GM19438 (cell line): ENCODE results near the gene ARPC2.

ENCODE experiments used
- ATAC-seq: cut with Tn5 transposase; IDR thresholded peaks from one replicate; pipeline ENCODE4 v1.9.1; 2021; ENCODE audit warnings: low read depth; ENCODE audit not compliant: unreplicated experiment

The ARPC2 gene

DNA sequence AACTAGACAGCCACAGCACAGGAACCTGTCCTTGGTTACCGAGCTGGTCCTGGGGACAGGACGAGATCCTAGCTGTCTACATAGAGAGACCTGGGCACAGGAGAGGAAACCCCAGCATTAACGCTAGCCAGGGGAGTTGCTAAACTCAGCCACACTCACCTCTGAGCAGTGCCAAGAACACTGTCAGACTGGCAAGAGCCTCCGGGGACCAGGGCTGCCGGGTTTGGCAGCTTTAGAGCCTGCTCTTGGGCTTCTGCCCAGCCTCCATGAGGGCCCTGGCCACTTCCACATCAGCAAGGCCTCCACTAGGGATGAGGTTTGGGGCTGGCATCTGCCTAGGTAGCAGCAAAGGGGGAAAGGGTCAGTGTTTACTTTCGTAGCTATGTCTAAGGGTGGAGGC, 68.6 kb downstream of the ARPC2 start:
- no peak for ATAC-seq

DNA sequence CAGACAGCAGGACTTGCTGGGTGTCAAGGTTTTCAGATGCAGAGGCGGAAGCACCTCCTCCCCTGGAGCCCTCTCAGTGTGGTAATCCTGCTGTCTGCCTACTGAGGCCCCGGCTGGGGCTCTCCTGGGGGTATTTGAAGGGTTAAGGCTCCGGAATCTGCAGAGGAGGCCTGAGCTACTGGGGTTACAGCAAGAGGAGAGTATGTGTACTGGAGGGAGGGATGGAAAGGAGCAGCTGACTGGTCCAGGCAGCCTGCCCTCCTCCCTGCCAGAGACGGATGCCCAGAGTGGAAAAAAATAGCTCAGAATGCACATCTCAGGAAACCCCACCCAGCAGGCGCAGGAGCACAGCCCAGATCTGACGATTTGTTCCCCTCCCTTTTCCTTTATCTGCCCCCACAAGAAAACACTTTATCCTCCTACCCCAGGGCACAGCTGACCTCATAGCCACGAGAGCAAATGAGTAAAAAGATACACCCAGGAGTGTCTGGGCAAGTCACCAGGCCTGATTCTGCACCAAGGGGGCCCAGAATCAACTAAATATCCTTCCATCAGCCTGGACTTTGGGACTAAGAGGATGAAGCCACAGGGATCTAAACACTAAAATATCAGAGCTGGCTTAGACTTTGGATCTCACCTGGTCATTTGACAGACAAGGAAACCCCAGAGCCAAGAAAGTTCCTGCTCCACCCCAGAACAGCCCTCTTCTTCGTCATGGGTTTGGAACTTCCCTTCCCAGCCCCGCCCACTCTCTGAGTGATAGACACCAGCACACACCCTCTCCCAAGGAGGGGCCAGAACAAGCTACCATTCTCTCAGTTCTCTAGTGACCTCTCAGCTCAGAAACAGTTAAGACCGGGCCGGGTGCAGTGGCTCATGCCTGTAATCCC, 69.8 kb downstream of the ARPC2 start:
- ATAC-seq, result peak; percentile 52

DNA sequence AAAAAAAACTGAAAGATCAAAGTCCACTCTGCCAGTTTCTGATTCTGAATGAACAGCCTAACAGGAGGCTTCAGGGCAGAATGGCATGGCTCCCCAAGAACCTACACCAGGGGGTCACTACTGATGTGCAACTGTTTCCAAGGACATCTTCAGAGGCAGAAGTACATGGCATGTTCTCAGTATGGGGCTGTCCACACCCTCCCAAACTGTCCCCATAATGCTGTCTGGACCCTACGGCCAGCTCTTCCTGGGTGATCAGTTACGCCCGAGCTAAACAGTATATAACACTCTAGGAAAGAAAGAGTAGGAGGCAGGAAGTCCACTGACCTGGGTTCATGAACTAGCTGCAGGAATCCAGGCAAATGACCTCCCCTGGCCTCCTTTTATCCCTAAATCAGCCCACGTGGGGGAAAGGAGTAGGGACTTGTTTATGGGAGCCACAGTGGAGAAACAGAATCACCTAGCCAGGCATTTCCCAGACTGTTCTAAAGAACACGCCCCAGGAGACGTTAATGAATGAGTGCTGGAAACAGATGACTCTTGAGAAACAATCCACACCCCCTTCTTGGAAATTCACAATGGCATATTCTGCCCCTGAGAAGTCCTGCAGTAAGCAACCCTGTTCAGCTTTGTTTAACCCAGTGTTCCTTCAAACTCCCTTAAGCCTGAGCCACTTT, 72.8 kb downstream of the ARPC2 start:
- ATAC-seq, result no peak

DNA sequence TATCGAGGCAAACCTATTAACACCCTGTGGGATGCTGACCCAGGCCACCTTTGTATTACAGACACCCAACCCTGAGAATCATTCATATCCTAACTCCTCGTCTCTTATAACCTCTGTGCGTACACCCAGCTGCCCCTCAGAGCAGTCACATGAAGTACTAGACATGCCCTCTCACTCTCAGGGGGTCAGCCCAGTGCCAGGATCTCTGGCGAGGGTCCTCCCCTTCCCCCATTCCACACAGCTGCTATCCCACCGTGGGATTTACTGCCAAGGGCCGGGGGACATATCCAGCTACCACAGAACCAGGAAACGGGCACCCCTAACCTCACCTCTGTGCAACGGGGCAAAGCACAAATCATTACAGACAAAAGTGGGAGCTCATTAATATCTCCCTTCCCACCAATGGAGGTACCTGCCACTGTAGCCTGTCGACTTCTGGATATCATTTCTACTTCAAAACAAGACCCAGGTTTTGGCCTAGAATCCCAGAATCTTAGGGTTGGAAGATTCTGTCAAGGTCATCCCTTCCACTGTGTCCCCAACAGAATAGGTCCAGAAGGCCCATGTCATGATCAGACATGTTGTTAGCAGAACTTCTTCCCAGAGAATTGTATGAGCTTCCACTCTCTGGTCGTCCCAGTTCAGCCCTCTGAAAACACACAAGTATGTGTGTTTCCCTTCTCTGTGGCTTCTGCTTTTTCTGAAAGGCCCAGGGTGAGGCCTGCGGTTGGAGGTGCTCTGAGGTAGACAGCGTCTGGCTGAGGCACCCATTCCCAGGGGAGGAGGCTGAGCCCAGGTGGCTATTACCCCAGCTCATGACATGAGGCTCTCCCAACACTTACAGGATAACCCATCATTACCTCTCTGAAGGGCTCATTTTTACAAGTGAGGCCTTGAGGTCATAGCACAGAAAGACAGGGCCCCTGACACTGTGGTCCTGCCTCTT, 73.6 kb downstream of the ARPC2 start:
- peak; percentile 55 for ATAC-seq

DNA sequence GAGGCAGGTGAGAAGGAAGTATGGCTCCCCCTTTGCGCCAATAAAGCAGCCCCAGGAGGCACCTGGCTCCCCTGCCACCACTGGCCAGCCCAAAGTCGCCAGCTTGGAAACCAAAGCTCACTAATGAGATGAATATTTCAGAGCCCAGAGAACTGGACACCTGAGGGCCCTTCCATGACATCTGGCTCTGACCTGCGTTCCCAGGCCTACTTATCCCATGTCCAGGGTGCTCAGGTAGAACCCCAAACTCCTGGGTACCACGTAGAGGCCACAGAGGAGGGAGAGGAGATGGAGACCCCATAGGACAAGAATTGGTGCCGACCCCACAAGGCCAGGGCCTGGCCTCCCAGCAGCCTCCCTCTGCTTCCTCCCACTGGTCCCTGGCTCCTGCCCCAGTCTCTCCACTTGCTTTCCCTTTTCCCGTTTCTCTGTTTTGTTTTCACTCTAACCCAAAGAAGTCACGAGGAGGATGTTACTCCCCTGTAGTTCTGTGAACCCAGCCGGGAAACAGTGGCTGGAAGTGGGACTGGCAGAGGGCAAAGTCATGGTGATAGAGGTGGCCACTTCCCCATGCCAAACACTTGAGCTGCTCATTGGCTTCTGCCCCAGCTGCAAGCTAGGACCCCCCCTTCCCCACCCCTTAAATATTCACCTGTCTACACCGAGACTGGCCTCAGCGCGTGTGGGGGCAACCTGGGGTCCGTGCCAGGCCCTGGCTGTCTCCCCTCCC, 74.5 kb downstream of the ARPC2 start:
- ATAC-seq, result no peak

DNA sequence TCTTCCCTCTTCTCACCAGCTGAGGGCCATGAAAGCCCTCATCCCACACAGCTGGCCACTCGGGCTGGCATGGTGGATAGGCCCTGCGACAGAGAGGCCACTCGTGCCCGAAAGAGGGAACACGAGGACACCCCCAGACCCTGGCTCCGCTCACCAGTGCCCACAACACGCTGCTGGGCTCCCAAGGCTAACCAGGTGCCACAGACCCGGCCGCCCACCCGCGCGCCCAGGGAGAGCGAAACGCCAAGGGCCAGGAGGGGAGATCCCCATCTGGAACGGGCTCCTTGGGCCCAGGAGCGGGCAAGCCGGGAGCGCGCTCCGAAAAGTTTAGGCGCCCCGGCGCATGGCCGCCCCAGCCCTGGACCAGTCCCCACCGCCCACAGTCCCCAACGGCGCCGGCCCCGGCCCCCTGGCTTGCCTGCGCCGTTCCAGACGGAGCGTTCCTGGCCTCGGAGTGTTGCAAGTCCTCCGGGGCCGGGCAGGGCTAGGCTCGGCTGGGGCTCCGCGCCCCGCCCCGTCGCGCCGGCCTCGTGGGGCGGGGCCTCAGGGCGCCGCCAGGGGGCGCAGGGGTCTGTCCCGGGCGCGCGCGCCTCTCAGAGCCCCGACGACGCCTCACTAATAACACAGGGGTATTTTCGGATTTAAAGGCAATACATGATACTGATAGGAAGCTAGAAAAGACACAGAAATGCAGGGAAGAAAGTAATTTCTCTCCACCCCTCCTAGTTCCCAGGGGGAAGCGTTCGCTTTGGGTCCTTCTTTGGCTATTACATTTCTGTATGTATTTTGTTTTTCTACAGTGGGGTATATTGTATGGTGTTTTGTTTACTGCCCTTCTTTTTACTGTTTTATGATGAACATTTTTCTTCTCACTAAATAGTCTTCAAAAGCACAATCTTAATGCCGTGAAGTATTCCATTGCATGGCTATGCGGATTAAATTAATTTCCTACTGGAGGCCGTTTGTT, 75.3 kb downstream of the ARPC2 start, which contains the start of gene TMBIM1:
TSS of gene TMBIM1 (minus strand) at position 456 of the 967 bp plus-strand sequence. CDS start 10,362 bp downstream, outside the sequence.
- peak; percentile 47 for ATAC-seq

DNA sequence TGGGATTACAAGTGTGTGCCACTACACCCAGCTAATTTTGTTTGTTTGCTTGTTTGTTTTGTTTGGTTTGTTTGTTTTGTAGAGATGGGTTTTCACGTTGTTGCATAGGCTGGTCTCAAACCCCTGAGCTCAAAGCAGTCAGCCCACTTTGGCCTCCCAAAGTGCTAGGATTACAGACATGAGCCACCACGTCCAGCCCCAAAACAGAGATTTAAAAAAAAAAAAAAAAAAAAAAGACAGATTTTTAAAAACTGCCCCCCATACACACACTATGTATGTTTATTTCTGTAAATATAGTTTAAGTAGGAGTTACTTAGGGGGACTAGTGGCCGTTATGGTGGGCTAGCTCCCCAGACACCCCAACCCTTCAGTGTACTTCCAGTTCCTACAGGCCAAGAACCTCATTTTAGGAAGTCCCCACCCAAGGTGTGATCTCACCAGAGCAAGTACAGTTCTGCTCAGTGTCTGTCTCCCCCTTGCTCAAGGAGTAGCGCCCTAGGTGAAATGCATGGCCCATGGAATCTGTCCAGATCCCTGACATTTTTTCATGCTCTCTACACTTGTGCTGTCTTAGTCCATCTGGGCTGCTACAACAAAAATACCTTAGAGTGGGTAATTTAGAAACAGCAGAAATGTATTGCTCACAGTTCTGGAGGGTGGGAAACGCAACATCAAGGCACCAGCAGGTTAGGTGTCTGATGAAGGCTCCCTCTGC, 76.9 kb downstream of the ARPC2 start:
- no peak for ATAC-seq

DNA sequence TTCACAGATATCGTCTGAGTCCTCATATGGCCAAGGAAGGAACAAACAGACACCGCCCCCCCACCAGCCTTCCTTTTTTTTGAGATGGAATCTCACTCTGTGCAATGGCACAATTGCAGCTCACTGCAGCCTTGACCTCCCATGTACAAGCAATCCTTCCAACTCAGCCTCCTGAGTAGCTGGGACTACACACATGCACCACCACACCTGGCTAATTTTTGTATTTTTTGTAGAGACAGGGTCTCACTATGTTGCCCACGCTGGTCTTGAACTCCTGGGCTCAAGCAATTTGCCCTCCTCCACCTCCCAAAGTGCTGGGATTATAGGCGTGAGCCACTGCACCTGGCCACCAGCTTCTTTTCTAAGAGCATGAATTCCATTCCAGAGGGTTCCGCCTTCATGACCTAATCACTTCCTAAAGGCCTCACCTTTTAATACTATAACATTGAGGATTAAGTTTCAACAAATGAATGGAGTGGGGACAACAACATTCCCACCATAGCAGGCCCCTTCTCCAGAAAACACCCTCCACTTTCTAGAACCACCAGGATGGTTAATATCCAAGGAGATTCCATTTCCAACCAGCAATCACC, 77.5 kb downstream of the ARPC2 start:
- ATAC-seq, result no peak

DNA sequence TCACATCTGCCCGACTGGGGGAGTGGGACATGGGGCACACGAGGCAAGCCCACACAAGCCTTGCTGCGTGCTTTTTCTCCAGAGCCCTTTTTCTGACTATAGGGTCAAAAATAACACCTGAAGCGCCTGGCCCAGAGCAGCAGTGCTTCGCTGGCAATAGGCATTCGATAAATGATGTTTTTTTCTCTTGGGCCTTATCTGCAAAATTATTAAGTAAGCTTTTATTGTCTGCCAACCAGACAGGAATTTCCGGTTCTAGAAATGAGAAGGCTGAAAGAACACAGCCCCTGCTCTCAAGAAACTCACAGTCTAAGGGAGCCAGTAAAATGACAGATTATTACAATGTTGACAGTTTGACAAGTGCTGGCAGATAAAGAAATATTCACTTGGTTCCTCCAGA, 78.0 kb downstream of the ARPC2 start:
- ATAC-seq, result no peak

DNA sequence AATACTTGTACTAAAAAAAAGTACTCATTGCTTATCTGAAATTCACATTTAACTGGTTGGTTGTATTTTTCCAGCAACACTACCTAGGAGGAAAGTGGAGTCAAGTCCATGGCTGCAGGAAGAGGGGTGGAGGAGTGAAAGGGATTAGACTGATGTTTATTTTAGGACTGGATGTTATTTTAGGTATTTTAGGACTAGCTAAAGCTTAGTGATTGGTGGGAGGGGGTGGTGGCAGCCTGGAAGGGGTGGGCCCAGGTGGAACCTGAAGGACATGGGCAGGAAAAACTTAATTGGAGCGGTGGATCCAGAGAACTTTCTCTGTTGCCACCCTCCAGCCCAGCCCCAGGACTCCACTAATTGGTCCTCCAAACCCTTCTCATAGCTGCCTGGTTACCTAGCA, 79.2 kb downstream of the ARPC2 start:
- ATAC-seq, result no peak

DNA sequence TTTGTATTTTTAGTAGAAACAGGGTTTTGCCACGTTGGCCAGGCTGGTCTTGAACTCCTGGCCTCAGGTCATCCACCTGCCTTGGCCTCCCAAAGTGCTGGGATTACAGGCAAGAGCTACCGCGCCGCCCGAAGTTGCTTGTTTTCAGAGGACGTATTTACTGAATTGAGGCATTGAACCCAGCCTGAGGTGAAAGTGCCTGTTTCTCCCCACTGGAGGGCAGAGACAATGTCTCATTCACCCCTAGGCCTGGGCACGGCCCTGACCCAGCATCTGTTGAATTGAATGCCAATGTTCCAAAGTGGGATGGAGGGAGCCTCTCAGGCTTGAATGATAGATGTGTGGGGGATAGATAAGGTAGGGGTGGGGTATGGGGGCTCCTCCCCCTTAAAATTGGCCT, 79.9 kb downstream of the ARPC2 start:
- ATAC-seq, result no peak

DNA sequence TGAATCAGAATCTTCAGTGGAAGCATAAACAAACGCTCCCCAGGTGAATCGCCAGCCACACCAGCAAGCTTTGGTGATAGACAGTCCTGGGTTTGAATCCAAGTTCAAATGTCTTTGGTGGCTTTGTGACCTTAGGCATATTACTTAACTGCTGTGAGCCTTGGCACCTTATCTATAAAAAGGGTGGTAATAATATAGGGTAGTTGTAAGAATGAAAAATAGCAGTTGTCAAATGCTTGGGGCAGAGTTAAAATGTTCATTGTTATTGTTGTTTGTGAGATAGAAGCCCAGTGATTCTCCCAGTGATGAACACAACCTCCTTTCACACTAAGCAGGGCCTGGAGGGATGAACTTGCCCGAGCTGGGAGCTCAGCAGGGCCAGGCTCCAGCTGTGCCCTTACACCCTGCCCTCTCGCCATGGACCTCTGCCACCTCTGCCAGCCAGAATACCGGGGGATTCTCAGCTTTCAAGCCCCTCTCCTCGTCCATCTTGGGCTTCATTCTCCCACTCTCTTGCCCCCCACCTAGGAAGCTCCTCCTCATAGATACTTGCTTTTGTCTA, 81.4 kb downstream of the ARPC2 start:
- ATAC-seq, result no peak

DNA sequence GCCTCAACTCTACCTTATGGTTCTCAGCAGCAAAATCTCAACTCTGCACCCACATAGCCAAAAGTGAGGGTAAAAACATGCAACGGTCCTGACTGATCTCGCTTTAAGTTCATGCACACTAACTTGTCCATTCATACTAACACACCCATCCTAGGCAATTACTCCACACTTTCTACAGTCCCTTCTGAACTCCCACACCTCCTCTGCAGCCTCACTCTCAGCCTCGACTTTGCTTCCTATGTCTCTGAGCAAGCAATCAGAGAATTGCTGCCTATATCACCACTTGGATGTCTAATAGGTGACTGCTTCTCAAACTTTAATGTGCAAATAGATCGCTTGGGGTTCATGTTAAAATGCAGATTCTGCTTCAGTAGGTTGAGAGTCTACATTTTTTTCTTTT, 83.2 kb downstream of the ARPC2 start:
- no peak for ATAC-seq

DNA sequence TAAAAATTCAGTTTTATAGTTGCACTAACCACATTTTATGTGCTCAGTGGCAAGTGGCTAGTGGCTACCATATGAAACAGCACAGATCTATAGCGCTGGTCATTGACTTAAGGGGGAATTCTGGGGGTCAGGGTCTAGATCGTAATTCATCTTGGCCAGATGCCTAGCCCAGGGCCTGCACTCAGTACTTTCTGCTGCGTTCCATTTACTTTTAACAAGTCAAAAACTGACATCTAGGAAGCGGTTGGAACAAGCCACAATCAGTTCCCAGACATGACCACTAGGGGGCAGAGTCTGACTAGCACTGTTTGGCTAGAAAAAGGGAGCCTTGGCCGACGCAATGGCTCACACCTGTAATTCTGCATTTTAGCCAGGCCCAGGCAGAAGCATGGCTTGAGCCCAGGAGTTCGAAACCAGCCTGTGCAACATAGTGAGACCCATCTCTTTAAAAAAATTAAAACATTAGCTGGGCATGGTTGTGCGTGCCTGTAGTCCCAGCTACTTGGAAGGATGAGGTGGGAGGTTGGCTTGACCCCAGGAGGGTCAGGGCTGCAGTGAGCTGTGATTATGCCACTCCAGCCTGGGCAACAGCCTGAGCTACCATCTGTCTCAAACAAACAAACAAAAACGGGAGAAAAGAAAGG, 84.3 kb downstream of the ARPC2 start:
- no peak for ATAC-seq
